KOPT-K1 (cell line): Measurements from ENCODE around the gene RPS18.
A peak's percentile ranks its signal among the peaks of the same experiment; 100 is the strongest.
"Not testable (repeated sequence)": the region's sequence is repeated elsewhere in the genome, so short reads cannot be mapped to it uniquely, and the experiment has no call there.

Experiments
- H3K27ac ChIP-seq: fragments of 200-600 bp; sonication (generic); 2 replicates; pipeline ENCODE4 v1.5.1; 2016; ENCODE audit warnings: antibody characterized with exemption, mild to moderate bottlenecking, low read depth, low read length; ENCODE audit not compliant: poor library complexity, severe bottlenecking
- H3K36me3 ChIP-seq: fragments of 200-600 bp; sonication (generic); 2 replicates; pipeline ENCODE4 v1.5.1; 2017; ENCODE audit warnings: antibody characterized with exemption, mild to moderate bottlenecking, low read length, moderate library complexity; ENCODE audit not compliant: insufficient read depth
- H3K9me3 ChIP-seq: fragments of 200-600 bp; sonication (generic); 2 replicates; pipeline ENCODE4 v1.5.1; 2017; ENCODE audit warnings: antibody characterized with exemption, low read length, mild to moderate bottlenecking; ENCODE audit not compliant: insufficient read depth, poor library complexity, severe bottlenecking

The RPS18 gene

GRCh38 chr6:33278392-33278741 lies 6.5 kb downstream of the RPS18 start:
- H3K36me3 ChIP-seq: peaks cover 90% of the 10 kb centered on the region
- no peaks in the 10 kb centered on the region for H3K9me3 ChIP-seq
- no peak overlapping the region for H3K27ac ChIP-seq

- no peaks in the 10 kb centered on the region for H3K9me3 ChIP-seq
- H3K27ac ChIP-seq: no peak overlapping the region
- peaks cover 90% of the 10 kb centered on the region for H3K36me3 ChIP-seq
These were observed 6.9 kb downstream of the RPS18 start for GRCh38 chr6:33278810-33279209.

GRCh38 chr6:33279257-33279695 lies 7.4 kb downstream of the RPS18 start:
- Histone ChIP-seq H3K27ac (no peak overlapping the region), H3K9me3 (no peaks in the 10 kb centered on the region), H3K36me3 (peaks cover 90% of the 10 kb centered on the region)

GRCh38 chr6:33279971-33280511 lies 8.2 kb downstream of the RPS18 start:
- H3K9me3 ChIP-seq: no peaks in the 10 kb centered on the region
- H3K36me3 ChIP-seq: peaks cover 90% of the 10 kb centered on the region
- no peak overlapping the region for H3K27ac ChIP-seq

GRCh38 chr6:33280539-33280938 lies 8.7 kb downstream of the RPS18 start:
- H3K9me3 ChIP-seq: no peaks in the 10 kb centered on the region
- H3K27ac ChIP-seq: no peak overlapping the region
- peaks cover 90% of the 10 kb centered on the region for H3K36me3 ChIP-seq

- peaks cover 76% of the 10 kb centered on the region for H3K36me3 ChIP-seq
- not testable (repeated sequence) for H3K27ac ChIP-seq, H3K9me3 ChIP-seq
These were observed 13.3 kb downstream of the RPS18 start for GRCh38 chr6:33285214-33285613.

GRCh38 chr6:33286946-33287914 lies 15.4 kb downstream of the RPS18 start:
- H3K27ac ChIP-seq: no peak overlapping the region
- no peaks in the 10 kb centered on the region for H3K9me3 ChIP-seq
- H3K36me3 ChIP-seq: peaks cover 72% of the 10 kb centered on the region

GRCh38 chr6:33288141-33288920 lies 16.5 kb downstream of the RPS18 start:
- Histone ChIP-seq H3K36me3 (peaks cover 72% of the 10 kb centered on the region), H3K9me3 (no peaks in the 10 kb centered on the region), H3K27ac (peak overlapping the region; percentile 68)

GRCh38 chr6:33288921-33289783 lies 17.3 kb downstream of the RPS18 start, which contains the start of the genes PFDN6 and WDR46:
TSS of gene PFDN6 (plus strand) at chr6:33289601. CDS start at chr6:33289857, 256 bp downstream.
TSS of gene WDR46 (minus strand) at chr6:33289239. CDS start at chr6:33289170, 69 bp downstream.
- Histone ChIP-seq H3K36me3 (peaks cover 72% of the 10 kb centered on the region), H3K27ac (peak within 1 kb of the TSS; percentile 68)

GRCh38 chr6:33289784-33290315 lies 18.0 kb downstream of the RPS18 start:
- Histone ChIP-seq H3K27ac (peak overlapping the region; percentile 68), H3K9me3 (no peaks in the 10 kb centered on the region), H3K36me3 (peaks cover 72% of the 10 kb centered on the region)

More at GRCh38 chr6:33288921-33289783, 17.3 kb downstream of the RPS18 start, which contains the start of the genes PFDN6 and WDR46:
- H3K9me3 ChIP-seq: no peaks in the 10 kb centered on the region

GRCh38 chr6:33290459-33290858 lies 18.6 kb downstream of the RPS18 start:
- peaks cover 72% of the 10 kb centered on the region for H3K36me3 ChIP-seq
- H3K9me3 ChIP-seq: no peaks in the 10 kb centered on the region
- H3K27ac ChIP-seq: peak overlapping the region; percentile 68

- no peaks in the 10 kb centered on the region for H3K9me3 ChIP-seq
- H3K27ac ChIP-seq: no peak overlapping the region
- peaks cover 60% of the 10 kb centered on the region for H3K36me3 ChIP-seq
These were observed 21.3 kb downstream of the RPS18 start for GRCh38 chr6:33292996-33293682.

GRCh38 chr6:33294086-33294823 lies 22.4 kb downstream of the RPS18 start:
- no peak overlapping the region for H3K27ac ChIP-seq
- H3K9me3 ChIP-seq: no peaks in the 10 kb centered on the region
- H3K36me3 ChIP-seq: peaks cover 60% of the 10 kb centered on the region
